GM12801 (cell line): ENCODE results near the gene COL6A3.

Experiments
- CTCF ChIP-seq: IDR thresholded peaks from one replicate; pipeline ENCODE4 v1.5.1; 2011; ENCODE audit warnings: control low read depth; ENCODE audit not compliant: insufficient read length; ENCODE audit errors: extremely low read depth

The COL6A3 gene

GRCh38 chr2:237326266-237327171, 87.4 kb downstream of the COL6A3 start:
- TF ChIP-seq CTCF = no peak

- TF ChIP-seq CTCF = no peak
Measured at GRCh38 chr2:237324837-237325236, 89.1 kb downstream of the COL6A3 start.

- no peak for TF ChIP-seq CTCF
Measured at GRCh38 chr2:237324405-237324831, 89.5 kb downstream of the COL6A3 start.

- no peak for TF ChIP-seq CTCF
Measured at GRCh38 chr2:237323656-237324055, 90.3 kb downstream of the COL6A3 start.

- TF ChIP-seq CTCF = no peak
Measured at GRCh38 chr2:237322564-237322963, 91.4 kb downstream of the COL6A3 start.

- no peak for TF ChIP-seq CTCF
Measured at GRCh38 chr2:237321746-237322145, 92.2 kb downstream of the COL6A3 start.

- no peak for TF ChIP-seq CTCF
Measured at GRCh38 chr2:237320801-237321560, 93.0 kb downstream of the COL6A3 start.
